C4-2B (cell line): ENCODE measurements around the gene CTNNBL1.
A peak's percentile ranks its signal among the peaks of the same experiment; 100 is the strongest.
"Not testable (repeated sequence)": the region's sequence is repeated elsewhere in the genome, so short reads cannot be mapped to it uniquely, and the experiment has no call there.

Experiments used
- H3K27ac ChIP-seq: fragments of 450-650 bp; 2 replicates; pipeline ENCODE4 v1.5.1; 2017
- CTCF ChIP-seq: fragments of 450-650 bp; conservative IDR thresholded peaks from 2 replicates; pipeline ENCODE4 v1.5.1; 2017; ENCODE audit warnings: mild to moderate bottlenecking
- ZFX ChIP-seq: fragments of 450-650 bp; IDR thresholded peaks from 2 replicates; pipeline ENCODE4 v1.6.1; 2017

The CTNNBL1 gene

GRCh38 chr20:37848706-37849105 is 154.9 kb downstream of the CTNNBL1 start:
- peak overlapping the region; percentile 0; the same call in 1 of the 2 replicates for H3K27ac ChIP-seq
- TF ChIP-seq ZFX, result no peak
- TF ChIP-seq CTCF, result no peak

GRCh38 chr20:37849156-37849555 is 155.3 kb downstream of the CTNNBL1 start:
- no peak overlapping the region; the same call in 1 of the 2 replicates for H3K27ac ChIP-seq
- no peak for TF ChIP-seq CTCF
- TF ChIP-seq ZFX, result no peak

GRCh38 chr20:37849566-37849965 is 155.7 kb downstream of the CTNNBL1 start:
- TF ChIP-seq ZFX (no peak), CTCF (no peak)
- no peak overlapping the region; the same call in 1 of the 2 replicates for H3K27ac ChIP-seq

- TF ChIP-seq ZFX (no peak), CTCF (no peak)
- H3K27ac ChIP-seq, result no peak overlapping the region
These were observed 156.3 kb downstream of the CTNNBL1 start for GRCh38 chr20:37850036-37850592.

- H3K27ac ChIP-seq, result no peak overlapping the region
- TF ChIP-seq ZFX (no peak), CTCF (no peak)
These were observed 157.0 kb downstream of the CTNNBL1 start for GRCh38 chr20:37850724-37851355.

- H3K27ac ChIP-seq, result peak overlapping the region; percentile 94
- TF ChIP-seq ZFX (no peak), CTCF (no peak)
These were observed 158.8 kb downstream of the CTNNBL1 start for GRCh38 chr20:37852666-37853065.

- TF ChIP-seq CTCF (no peak), ZFX (no peak)
- no peak overlapping the region; the same call in 1 of the 2 replicates for H3K27ac ChIP-seq
These were observed 160.1 kb downstream of the CTNNBL1 start for GRCh38 chr20:37853823-37854375.

- H3K27ac ChIP-seq, result not testable (repeated sequence)
These were observed 162.2 kb downstream of the CTNNBL1 start for GRCh38 chr20:37856034-37856433.
